ENCODE measurements around the gene NCKAP5.

Gene NCKAP5

GRCh38 chr2:132668987-132669907, 899.0 kb downstream of the NCKAP5 start:
- DNase-seq: no peak

GRCh38 chr2:132668189-132668823, 900.0 kb downstream of the NCKAP5 start:
- DNase-seq: no peak

- no peak for DNase-seq
Measured at GRCh38 chr2:132667706-132668105, 900.6 kb downstream of the NCKAP5 start.

- DNase-seq: no peak
Measured at GRCh38 chr2:132665401-132666140, 902.7 kb downstream of the NCKAP5 start.

- no peak for DNase-seq
Measured at GRCh38 chr2:132664096-132664495, 904.2 kb downstream of the NCKAP5 start.

GRCh38 chr2:132662732-132663131, 905.5 kb downstream of the NCKAP5 start:
- no peak for DNase-seq

- no peak for DNase-seq
Measured at GRCh38 chr2:132659331-132659730, 908.9 kb downstream of the NCKAP5 start.

- no peak for DNase-seq
Measured at GRCh38 chr2:132656266-132656975, 911.8 kb downstream of the NCKAP5 start.

- no peak for DNase-seq
Measured at GRCh38 chr2:132654968-132655367, 913.3 kb downstream of the NCKAP5 start.

GRCh38 chr2:132654335-132654734, 913.9 kb downstream of the NCKAP5 start:
- no peak for DNase-seq

GRCh38 chr2:132652474-132652873, 915.8 kb downstream of the NCKAP5 start:
- no peak for DNase-seq

GRCh38 chr2:132651115-132652045, 916.9 kb downstream of the NCKAP5 start:
- no peak for DNase-seq

GRCh38 chr2:132646540-132647108, 921.6 kb downstream of the NCKAP5 start:
- DNase-seq: no peak

GRCh38 chr2:132645722-132646539, 922.3 kb downstream of the NCKAP5 start:
- DNase-seq: no peak

- DNase-seq: no peak
Measured at GRCh38 chr2:132645176-132645575, 923.1 kb downstream of the NCKAP5 start.

- no peak for DNase-seq
Measured at GRCh38 chr2:132642415-132642814, 925.8 kb downstream of the NCKAP5 start.

- no peak for DNase-seq
Measured at GRCh38 chr2:132641819-132642218, 926.4 kb downstream of the NCKAP5 start.

GRCh38 chr2:132640116-132640515, 928.1 kb downstream of the NCKAP5 start:
- no peak for DNase-seq

GRCh38 chr2:132638313-132639040, 929.8 kb downstream of the NCKAP5 start:
- no peak for DNase-seq

- DNase-seq: no peak
Measured at GRCh38 chr2:132636346-132636745, 931.9 kb downstream of the NCKAP5 start.
